GM12874 (cell line): ENCODE data around the gene TP53AIP1.

Experiments used
- TF ChIP-seq, protein P1 (sequence below): IDR thresholded peaks from 2 replicates; pipeline ENCODE4 v1.5.1; 2011; ENCODE audit warnings: low read depth, mild to moderate bottlenecking, control low read depth, low read length, moderate library complexity; ENCODE audit not compliant: insufficient read depth

TP53AIP1 gene

DNA sequence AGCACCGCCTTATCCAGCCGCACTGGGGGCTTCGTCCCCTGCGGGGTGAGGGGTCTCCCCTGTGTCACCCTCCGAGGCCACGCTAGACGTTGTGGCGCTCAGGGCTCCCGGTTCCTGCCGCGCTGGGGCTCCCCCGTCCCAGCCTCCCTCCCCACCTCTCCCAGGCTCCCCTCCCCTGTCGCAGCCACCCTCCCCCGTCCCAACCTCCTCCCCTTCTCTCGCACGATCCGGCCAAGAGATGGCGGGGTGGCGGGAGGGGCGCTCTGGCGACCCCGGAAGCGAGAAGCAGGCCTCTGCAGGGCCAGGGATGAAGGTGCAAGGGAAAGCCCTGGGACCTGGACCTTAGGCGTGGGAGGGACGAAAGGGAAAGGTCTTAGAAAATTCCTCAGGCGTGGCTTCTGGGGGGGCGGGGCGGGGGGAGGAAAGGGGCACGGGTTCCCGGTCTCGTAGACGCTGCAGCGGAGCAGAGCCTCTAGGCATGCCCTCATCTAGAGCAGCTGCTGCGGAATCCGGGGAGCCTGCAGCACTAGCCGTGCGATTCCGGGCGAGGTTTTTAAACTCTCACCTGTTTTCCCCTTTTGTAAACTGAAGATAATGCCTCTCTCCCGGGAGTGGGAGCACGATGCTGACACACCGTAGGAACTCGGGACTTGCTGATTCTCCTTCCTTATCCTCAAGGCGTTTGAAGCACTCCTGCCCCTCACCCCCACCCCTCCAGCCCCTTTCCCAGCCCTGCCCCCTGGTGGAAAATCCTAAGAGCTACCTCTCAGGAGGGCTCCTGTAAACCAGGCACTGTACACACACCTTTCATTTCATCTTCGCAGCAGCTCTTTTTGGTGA, 37.1 kb downstream of the TP53AIP1 start:
- TF ChIP-seq, protein P1, sequence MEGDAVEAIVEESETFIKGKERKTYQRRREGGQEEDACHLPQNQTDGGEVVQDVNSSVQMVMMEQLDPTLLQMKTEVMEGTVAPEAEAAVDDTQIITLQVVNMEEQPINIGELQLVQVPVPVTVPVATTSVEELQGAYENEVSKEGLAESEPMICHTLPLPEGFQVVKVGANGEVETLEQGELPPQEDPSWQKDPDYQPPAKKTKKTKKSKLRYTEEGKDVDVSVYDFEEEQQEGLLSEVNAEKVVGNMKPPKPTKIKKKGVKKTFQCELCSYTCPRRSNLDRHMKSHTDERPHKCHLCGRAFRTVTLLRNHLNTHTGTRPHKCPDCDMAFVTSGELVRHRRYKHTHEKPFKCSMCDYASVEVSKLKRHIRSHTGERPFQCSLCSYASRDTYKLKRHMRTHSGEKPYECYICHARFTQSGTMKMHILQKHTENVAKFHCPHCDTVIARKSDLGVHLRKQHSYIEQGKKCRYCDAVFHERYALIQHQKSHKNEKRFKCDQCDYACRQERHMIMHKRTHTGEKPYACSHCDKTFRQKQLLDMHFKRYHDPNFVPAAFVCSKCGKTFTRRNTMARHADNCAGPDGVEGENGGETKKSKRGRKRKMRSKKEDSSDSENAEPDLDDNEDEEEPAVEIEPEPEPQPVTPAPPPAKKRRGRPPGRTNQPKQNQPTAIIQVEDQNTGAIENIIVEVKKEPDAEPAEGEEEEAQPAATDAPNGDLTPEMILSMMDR, result peak; percentile 32; the same call in 1 of the 2 replicates

DNA sequence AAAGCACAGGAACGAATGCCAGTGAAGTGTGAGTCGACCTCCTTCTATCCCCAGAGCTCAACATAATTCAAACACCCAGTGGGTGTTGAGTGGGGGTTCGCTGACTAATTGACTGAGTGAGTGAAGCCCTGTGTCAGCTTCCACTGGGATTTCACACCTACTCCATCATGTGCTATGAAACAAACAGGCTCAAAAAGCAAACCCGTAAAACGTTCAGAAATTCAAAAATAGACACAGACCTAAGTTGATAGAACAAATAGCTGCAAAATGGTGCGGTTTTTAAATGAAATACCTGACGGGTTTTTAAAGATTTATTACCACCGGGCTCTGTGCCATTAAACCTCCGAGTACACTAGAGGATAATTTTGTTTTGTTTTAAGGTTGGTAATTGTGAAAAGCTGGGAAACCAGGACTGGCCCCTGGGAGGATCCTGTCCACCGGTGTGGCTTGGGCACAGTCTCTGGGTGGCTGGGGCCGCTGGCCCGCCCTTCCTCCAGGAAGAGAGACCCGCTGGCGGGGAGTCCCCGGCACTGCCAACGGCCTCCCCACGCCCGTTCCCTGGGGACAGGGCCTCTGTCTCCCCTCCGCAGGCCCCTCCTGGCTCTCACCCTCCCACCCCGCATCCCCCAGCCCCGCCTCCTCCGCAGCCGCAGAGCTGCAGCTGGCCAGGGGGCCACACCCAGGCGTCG, 37.9 kb downstream of the TP53AIP1 start:
- TF ChIP-seq, protein P1, result no peak

DNA sequence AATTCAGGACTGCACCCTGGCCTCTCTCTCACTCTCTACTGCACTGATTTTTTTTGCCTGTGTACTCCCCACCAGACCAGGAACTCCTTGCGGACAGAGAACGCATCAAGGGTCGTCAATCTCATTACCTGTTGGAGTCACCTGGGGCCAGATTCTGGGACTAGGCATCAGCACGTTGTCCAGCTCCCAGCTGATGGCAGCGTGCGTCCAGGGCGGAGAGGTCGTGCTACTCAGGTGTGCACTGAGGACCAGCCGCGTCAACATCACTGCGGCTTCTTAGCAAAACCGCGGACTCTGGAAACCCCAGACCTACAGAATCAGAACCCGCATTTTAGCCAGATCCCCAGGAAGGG, 38.4 kb downstream of the TP53AIP1 start:
- TF ChIP-seq, protein P1, result no peak

DNA sequence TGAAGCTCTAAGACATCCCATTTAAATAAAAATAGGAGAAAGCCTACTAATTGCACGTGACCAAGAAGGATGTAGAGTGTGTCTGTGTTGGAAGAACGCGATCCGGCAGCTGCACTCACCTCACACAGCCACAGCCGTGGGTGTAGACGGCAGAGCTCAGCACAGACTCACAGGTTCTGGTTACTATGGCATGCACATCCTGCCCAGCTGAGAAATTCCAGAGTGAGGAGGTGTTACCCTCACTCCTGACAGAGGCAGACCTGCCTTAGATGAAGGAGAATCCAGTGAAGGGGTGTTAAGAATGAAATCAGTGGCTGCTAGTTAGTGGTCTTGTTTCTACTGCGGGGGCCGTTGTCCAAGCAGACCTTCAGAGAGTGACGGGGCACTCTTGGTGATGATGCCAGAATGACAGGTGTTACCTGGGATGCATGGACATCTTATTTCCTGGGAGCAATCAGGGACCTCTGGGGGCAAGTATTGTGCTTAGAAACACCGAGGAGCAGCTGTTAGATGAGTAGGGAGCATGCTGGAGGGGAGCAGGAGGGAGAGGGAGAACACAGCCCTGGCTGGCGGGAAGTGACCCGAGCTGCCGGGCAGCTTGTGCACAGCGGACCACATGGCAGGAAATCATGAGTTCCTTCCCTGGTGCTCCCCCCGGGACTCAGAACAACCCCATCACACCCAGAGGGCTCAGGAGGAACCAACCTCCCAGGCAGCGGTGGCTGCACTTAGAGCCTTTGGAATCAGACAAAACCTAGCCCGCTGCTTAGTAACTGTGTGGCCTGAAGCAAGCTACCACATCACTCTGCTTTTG, 39.2 kb downstream of the TP53AIP1 start:
- TF ChIP-seq, protein P1, result no peak

DNA sequence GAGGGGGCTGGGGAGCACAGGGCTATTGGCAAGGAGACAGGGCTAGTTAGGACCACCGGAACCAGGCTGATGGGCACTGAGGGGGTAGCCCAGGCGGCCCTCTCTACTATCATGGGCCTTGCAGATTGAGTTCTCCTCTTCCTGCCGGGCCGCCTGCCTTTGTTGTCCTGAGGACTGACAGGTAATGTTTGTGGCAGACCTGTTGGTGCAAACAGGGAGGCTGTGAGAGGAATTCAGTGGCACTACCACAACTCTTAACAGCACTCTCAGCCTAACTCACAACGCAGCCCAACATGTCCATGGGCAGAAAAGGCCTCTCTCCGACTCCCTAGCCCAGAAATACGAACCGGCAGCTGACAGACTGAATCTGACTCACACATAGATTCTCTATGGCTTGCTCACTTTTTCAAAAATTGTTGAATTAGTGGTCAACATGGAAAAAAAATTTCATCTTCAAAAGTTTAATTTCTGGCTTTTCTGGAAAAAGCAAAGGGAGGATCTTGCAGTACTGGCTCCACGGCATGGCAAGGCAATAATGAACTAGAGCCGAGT, 40.1 kb downstream of the TP53AIP1 start:
- TF ChIP-seq, protein P1, result no peak

DNA sequence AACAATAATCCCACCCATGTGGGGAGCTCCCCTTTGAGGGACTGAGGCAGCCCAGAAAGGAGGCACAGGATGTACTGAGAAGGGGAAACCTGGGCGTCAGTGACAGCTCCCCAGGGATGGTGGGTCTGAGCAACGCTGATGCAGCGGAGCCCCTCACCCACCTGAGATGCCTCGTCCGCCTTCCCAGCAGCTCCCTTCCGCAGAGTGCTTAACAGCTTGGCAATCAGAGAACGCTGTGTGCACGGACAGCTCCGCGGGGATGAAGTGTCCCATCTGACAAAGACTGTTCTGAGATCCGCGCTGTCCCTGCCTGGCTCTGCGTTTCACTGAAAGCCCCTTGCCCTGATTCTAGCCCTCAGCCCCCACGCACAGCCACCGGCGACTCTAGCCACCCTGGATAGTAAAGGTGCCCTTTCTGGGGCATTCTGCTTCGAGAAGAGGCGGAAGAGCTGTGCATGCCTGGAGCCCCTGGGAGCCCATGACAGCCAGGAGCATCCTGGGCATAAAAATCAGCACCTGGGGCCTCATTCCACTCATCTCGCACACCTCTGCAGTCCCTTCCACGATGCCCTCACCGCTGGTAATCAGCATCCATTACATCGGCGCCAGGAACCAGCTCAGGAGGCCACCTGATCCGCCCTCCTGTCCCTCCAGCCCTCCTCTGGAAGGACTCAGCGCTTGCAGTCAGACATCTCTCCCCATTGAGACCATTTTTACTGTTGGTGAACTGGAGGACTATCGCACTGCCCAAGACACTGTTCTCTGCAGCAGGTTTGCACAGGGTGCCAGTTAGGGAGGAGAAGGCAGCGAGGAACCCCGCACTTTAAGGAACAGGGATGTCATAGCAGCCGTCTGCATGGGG, 40.8 kb downstream of the TP53AIP1 start:
- TF ChIP-seq, protein P1, result no peak
